OCI-LY7 (cell line): ENCODE results near the gene APBB3.

ENCODE experiments used
- EZH2phosphoT487 ChIP-seq: fragments of 200-600 bp; sonication (generic); IDR thresholded peaks from 2 replicates; pipeline ENCODE4 v1.6.1; 2018; ENCODE audit warnings: low read depth, borderline replicate concordance, mild to moderate bottlenecking, mixed run types, antibody characterized with exemption, low read length, moderate library complexity, mixed read lengths
- TF ChIP-seq, protein P1 (sequence below): fragments of 200-600 bp; sonication (generic); conservative IDR thresholded peaks from 2 replicates; pipeline ENCODE4 v1.5.1; 2014; ENCODE audit warnings: mild to moderate bottlenecking, antibody characterized with exemption, low read length, moderate library complexity, mixed read lengths

DNA sequence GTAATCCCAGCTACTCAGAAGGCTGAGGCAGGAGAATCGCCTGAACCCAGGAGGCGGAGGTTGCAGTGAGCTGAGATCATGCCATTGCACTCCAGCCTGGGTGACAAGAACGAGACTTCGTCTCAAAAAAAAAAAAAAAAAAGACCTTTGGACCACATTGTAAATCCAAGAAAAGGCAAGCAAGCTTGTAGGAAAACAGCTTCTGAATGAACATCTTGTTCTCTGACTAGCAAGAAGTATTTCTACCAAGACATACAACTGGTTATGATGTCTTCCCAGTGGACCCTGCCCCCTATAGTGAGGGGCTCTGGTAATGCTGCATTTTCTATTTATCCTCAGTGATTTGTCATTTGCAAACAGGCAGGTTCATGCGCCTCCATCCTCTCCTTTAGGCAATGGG, 21.4 kb downstream of the APBB3 start:
- TF ChIP-seq EZH2phosphoT487, result no peak
- TF ChIP-seq, protein P1, sequence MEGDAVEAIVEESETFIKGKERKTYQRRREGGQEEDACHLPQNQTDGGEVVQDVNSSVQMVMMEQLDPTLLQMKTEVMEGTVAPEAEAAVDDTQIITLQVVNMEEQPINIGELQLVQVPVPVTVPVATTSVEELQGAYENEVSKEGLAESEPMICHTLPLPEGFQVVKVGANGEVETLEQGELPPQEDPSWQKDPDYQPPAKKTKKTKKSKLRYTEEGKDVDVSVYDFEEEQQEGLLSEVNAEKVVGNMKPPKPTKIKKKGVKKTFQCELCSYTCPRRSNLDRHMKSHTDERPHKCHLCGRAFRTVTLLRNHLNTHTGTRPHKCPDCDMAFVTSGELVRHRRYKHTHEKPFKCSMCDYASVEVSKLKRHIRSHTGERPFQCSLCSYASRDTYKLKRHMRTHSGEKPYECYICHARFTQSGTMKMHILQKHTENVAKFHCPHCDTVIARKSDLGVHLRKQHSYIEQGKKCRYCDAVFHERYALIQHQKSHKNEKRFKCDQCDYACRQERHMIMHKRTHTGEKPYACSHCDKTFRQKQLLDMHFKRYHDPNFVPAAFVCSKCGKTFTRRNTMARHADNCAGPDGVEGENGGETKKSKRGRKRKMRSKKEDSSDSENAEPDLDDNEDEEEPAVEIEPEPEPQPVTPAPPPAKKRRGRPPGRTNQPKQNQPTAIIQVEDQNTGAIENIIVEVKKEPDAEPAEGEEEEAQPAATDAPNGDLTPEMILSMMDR, result no peak
